ENCODE results near the gene SLCO2B1. TPM values are rescaled to one million over a fixed set of nuclear protein-coding genes. Genes with fewer than 3 reads are reported as not detected.

SLCO2B1 gene
- total RNA-seq, 1 donor from 2014 or later: 2.6 TPM

DNA sequence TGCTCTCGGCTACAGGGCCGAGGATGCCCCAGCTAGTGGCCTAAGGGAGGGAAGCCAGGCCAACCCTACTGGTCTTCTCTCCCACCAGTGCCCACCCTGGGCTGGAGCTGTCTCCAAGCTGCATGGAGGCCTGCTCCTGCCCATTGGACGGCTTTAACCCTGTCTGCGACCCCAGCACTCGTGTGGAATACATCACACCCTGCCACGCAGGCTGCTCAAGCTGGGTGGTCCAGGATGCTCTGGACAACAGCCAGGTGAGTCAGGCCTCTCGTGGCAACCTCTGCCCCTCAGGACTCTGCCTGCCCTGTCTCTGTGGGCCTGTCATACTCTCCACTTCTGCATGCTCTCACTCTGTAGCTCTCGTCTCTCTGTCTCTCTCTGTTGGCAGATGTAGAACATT lies 45.5 kb downstream of the SLCO2B1 start:
- H3K4me3 Mint-ChIP-seq (ENCODE audit: unreplicated experiment): no peak overlapping the region
- DNase-seq (ENCODE audit: low read depth): no peak
- H3K36me3 Mint-ChIP-seq (ENCODE audit: low read depth, unreplicated experiment): peaks cover 5% of the 10 kb centered on the region
- Histone ChIP-seq H3K9me3 (ENCODE audit: insufficient read depth, low read depth, low read length) (no peaks in the 10 kb centered on the region), H3K27me3 (ENCODE audit: insufficient read depth, low read length) (peaks cover 9% of the 10 kb centered on the region), H4K20me1 (ENCODE audit: insufficient read depth, low read length) (no peaks in the 10 kb centered on the region), H3K27ac (ENCODE audit: low read depth, low read length) (no peak overlapping the region), H3K79me2 (ENCODE audit: insufficient read depth, low read length) (no peaks in the 10 kb centered on the region), H3K36me3 (ENCODE audit: insufficient read depth, low read length) (no peaks in the 10 kb centered on the region), H2AFZ (ENCODE audit: low read depth, low read length) (no peak overlapping the region), H3K4me3 (ENCODE audit: insufficient read depth, low read depth, low read length) (no peak overlapping the region), H3K9ac (ENCODE audit: low read length) (no peak overlapping the region), H3K4me2 (ENCODE audit: low read length) (no peak overlapping the region), H3K4me1 (ENCODE audit: insufficient read depth, low read length) (no peaks in the 10 kb centered on the region)
- no peak for FAIRE-seq
- no peak overlapping the region for H3K27ac Mint-ChIP-seq (ENCODE audit: unreplicated experiment)
- peaks cover 2% of the 10 kb centered on the region for H3K9me3 Mint-ChIP-seq (ENCODE audit: unreplicated experiment)
- TF ChIP-seq, protein P1, sequence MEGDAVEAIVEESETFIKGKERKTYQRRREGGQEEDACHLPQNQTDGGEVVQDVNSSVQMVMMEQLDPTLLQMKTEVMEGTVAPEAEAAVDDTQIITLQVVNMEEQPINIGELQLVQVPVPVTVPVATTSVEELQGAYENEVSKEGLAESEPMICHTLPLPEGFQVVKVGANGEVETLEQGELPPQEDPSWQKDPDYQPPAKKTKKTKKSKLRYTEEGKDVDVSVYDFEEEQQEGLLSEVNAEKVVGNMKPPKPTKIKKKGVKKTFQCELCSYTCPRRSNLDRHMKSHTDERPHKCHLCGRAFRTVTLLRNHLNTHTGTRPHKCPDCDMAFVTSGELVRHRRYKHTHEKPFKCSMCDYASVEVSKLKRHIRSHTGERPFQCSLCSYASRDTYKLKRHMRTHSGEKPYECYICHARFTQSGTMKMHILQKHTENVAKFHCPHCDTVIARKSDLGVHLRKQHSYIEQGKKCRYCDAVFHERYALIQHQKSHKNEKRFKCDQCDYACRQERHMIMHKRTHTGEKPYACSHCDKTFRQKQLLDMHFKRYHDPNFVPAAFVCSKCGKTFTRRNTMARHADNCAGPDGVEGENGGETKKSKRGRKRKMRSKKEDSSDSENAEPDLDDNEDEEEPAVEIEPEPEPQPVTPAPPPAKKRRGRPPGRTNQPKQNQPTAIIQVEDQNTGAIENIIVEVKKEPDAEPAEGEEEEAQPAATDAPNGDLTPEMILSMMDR (IDR thresholded peaks at IDR 0.05; ENCODE audit: insufficient read depth, low read depth, low read length): no peak
- no peak for TF ChIP-seq EZH2 (IDR thresholded peaks at IDR 0.05; ENCODE audit: insufficient read depth, low read length)
- H3K4me1 Mint-ChIP-seq (ENCODE audit: low read depth, unreplicated experiment): no peaks in the 10 kb centered on the region
- peaks cover 75% of the 10 kb centered on the region for H3K27me3 Mint-ChIP-seq (ENCODE audit: low read depth, unreplicated experiment)

GRCh38 chr11:75197512-75198277 lies 46.8 kb downstream of the SLCO2B1 start:
- Histone ChIP-seq H3K9me3 (ENCODE audit: insufficient read depth, low read depth, low read length) (no peaks in the 10 kb centered on the region), H3K79me2 (ENCODE audit: insufficient read depth, low read length) (no peaks in the 10 kb centered on the region), H4K20me1 (ENCODE audit: insufficient read depth, low read length) (no peaks in the 10 kb centered on the region), H3K27ac (ENCODE audit: low read depth, low read length) (no peak overlapping the region), H3K27me3 (ENCODE audit: insufficient read depth, low read length) (peaks cover 18% of the 10 kb centered on the region), H3K36me3 (ENCODE audit: insufficient read depth, low read length) (no peaks in the 10 kb centered on the region), H3K4me3 (ENCODE audit: insufficient read depth, low read depth, low read length) (no peak overlapping the region), H3K9ac (ENCODE audit: low read length) (no peak overlapping the region), H3K4me2 (ENCODE audit: low read length) (no peak overlapping the region), H3K4me1 (ENCODE audit: insufficient read depth, low read length) (no peaks in the 10 kb centered on the region), H2AFZ (ENCODE audit: low read depth, low read length) (no peak overlapping the region)
- Mint-ChIP-seq H3K4me3 (ENCODE audit: unreplicated experiment) (no peak overlapping the region), H3K27ac (ENCODE audit: unreplicated experiment) (no peak overlapping the region), H3K36me3 (ENCODE audit: low read depth, unreplicated experiment) (peaks cover 5% of the 10 kb centered on the region), H3K4me1 (ENCODE audit: low read depth, unreplicated experiment) (no peaks in the 10 kb centered on the region), H3K27me3 (ENCODE audit: low read depth, unreplicated experiment) (peaks cover 80% of the 10 kb centered on the region), H3K9me3 (ENCODE audit: unreplicated experiment) (peaks cover 2% of the 10 kb centered on the region)
- no peak for DNase-seq (ENCODE audit: low read depth)
- FAIRE-seq: no peak
- no peak for TF ChIP-seq EZH2 (IDR thresholded peaks at IDR 0.05; ENCODE audit: insufficient read depth, low read length)
- TF ChIP-seq, protein P1 (IDR thresholded peaks at IDR 0.05; ENCODE audit: insufficient read depth, low read depth, low read length): no peak
